ENCODE results near the gene BCL11A.

DNA sequence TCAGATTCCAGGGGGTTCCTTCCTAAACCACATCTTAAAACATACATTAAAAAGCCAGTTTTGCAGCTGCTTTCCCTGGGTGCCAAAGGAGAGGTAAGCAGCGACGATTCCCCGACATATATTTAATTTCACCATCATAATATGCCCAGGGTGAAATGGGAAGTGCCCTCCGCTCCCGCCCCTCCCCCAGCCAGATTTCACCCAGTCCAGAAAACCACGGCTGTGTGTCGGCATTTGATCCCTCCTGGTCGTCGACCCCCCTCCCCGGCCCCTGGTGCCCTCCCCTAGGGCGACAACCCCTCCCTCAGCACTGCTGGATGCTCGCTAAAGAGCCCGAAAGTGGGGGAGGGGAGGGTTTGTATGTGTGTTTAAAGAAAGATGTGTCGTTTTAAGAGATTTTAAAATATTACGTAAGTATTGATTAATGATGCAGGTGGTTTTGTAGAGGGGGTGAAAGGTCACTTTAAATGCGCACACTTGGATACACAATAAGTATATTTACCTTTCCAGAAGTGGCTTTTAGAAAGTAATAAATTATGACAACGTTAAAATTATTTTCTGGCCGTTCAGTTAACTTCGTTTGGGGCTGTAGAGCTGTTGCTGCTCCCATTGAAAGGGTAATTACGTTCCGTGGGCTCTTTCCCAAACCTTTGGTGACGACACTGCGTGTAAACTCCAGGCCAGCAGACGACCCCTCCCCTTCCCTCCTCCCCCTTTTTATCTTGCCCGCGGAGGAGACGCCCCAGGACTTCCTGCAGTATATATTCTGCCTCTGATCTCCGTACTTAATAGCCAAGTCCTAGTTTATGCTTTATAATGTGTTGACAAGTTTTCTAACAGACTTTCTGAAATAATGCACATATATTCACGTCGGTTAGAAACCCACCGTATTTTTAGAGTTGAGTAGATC, 3.4 kb upstream of the BCL11A start:
- TF ChIP-seq EZH2 (IDR thresholded peaks at IDR 0.05), result no peak
- no peak for TF ChIP-seq CTCF (IDR thresholded peaks at IDR 0.05)
- no peak for TF ChIP-seq EZH2phosphoT487 (IDR thresholded peaks at IDR 0.05)

Measured in neural progenitor cell (in vitro differentiated cells).